T-cell (primary cell): ENCODE measurements around the gene HPCAL1. TPM values are rescaled to one million over a fixed set of nuclear protein-coding genes. Genes with fewer than 3 reads are reported as not detected.

Source experiments
- ATAC-seq, 4 experiments: fragments of 200-7000 bp in 3 of 4; fragments of 150-1000 bp in 1 of 4; cut with Tn5 transposase; replicated peaks in 1 of 4; 1 replicate in 3 of 4; 2 replicates in 1 of 4; pipeline ENCODE4 v1.10.0; 2021; ENCODE audit warnings: moderate library complexity in 3 of 4, mild to moderate bottlenecking in 2 of 4, moderate number of reproducible peaks in 1 of 4
- CTCF ChIA-PET, 2 donors: fragments of 300-600 bp; sonication (Branson Sonifier 250); formaldehyde crosslinking; loops; one replicate each; lab custom pipeline; 2022; ENCODE audit warnings: antibody characterized with exemption in 2 of 2; lab: Charles Lee
- POLR2A ChIA-PET, 2 donors: fragments of 300-600 bp; sonication (Branson Sonifier 250); formaldehyde crosslinking; loops; one replicate each; lab custom pipeline; 2022; ENCODE audit warnings: antibody characterized with exemption in 2 of 2; lab: Charles Lee
- DNase-seq, 35 experiments: peaks; one replicate each; pipeline versions ENCODE4 v3.0.0 to v3.0.0-alpha.2; 2013 to 2023
- H3K27ac ChIP-seq: one replicate; pipeline ENCODE4 v1.5.1; 2013; ENCODE audit warnings: low read length
- H3K27me3 ChIP-seq, 2 experiments: replicated peaks in 1 of 2; 1 replicate in 1 of 2; 2 replicates in 1 of 2; pipeline versions ENCODE4 v1.6.1 to v1.7.0; 2013; ENCODE audit warnings: low read length in 1 of 2, mixed read lengths in 1 of 2; ENCODE audit not compliant: control insufficient read depth in 2 of 2, insufficient read depth in 2 of 2; ENCODE audit errors: extremely low read depth in 1 of 2
- H3K36me3 ChIP-seq, 2 donors: 1 replicate in 1 of 2; 2 replicates in 1 of 2; pipeline versions ENCODE4 v1.6.1 to v1.7.0; 2013; ENCODE audit warnings: low read length in 1 of 2; ENCODE audit not compliant: control insufficient read depth in 2 of 2, insufficient read depth in 1 of 2; ENCODE audit errors: extremely low read depth in 1 of 2
- H3K4me1 ChIP-seq, 2 experiments: 1 replicate in 1 of 2; 2 replicates in 1 of 2; pipeline versions ENCODE4 v1.6.1 to v1.7.0; 2013; ENCODE audit warnings: low read length in 2 of 2, mixed read lengths in 1 of 2; ENCODE audit not compliant: insufficient read depth in 2 of 2, control insufficient read depth in 1 of 2; ENCODE audit errors: extremely low read depth in 1 of 2
- H3K4me3 ChIP-seq, 2 donors: 1 replicate in 1 of 2; 2 replicates in 1 of 2; pipeline versions ENCODE4 v1.5.1 to v1.7.0; 2013; ENCODE audit warnings: mild to moderate bottlenecking in 2 of 2, low read length in 1 of 2, moderate library complexity in 1 of 2; ENCODE audit not compliant: control insufficient read depth in 1 of 2; ENCODE audit errors: extremely low read depth in 1 of 2
- H3K9me3 ChIP-seq: 2 replicates; pipeline ENCODE4 v1.7.0; 2013
- H3K27ac Mint-ChIP-seq, 2 donors: one replicate each; pipeline ENCODE4 v1.8.0; 2020 to 2021; ENCODE audit warnings: mild to moderate bottlenecking in 2 of 2, mixed read lengths in 2 of 2
- H3K27me3 Mint-ChIP-seq, 2 donors: one replicate each; pipeline ENCODE4 v1.8.0; 2021 to 2022; ENCODE audit warnings: mixed read lengths in 2 of 2
- H3K36me3 Mint-ChIP-seq: one replicate; pipeline ENCODE4 v1.8.0; 2021; ENCODE audit warnings: mixed read lengths
- H3K4me1 Mint-ChIP-seq, 3 donors: one replicate each; pipeline ENCODE4 v1.8.0; 2020 to 2022; ENCODE audit warnings: mixed read lengths in 3 of 3, mild to moderate bottlenecking in 1 of 3
- H3K4me3 Mint-ChIP-seq, 3 donors: one replicate each; pipeline ENCODE4 v1.8.0; 2020 to 2022; ENCODE audit warnings: mild to moderate bottlenecking in 3 of 3, mixed read lengths in 3 of 3, moderate library complexity in 3 of 3
- H3K9me3 Mint-ChIP-seq, 3 donors: one replicate each; pipeline ENCODE4 v1.8.0; 2020 to 2022; ENCODE audit warnings: mixed read lengths in 3 of 3
- WGBS: methylation state at CpG from one replicate; pipeline ENCODE4 v1.1.5; 2013; ENCODE audit warnings: missing lambda C conversion rate; ENCODE audit not compliant: insufficient coverage; 5-methylcytosine and 5-hydroxymethylcytosine counted together
- total RNA-seq, 35 experiments: library from RNA in 6 of 35; stranded (reverse) in 6 of 35; fragments of 120-200 nt in 1 of 35; gene quantifications; one replicate each; pipeline versions ENCODE4 v1.2.1 to v1.2.4 and lab custom pipeline; 2013 to 2026

Gene HPCAL1
- total RNA-seq, 5 donors from 2014 or later (not counting 1 experiment from before 2014, with no cell fraction given) = 39.5 to 87.3 (median 83.2) TPM

DNA sequence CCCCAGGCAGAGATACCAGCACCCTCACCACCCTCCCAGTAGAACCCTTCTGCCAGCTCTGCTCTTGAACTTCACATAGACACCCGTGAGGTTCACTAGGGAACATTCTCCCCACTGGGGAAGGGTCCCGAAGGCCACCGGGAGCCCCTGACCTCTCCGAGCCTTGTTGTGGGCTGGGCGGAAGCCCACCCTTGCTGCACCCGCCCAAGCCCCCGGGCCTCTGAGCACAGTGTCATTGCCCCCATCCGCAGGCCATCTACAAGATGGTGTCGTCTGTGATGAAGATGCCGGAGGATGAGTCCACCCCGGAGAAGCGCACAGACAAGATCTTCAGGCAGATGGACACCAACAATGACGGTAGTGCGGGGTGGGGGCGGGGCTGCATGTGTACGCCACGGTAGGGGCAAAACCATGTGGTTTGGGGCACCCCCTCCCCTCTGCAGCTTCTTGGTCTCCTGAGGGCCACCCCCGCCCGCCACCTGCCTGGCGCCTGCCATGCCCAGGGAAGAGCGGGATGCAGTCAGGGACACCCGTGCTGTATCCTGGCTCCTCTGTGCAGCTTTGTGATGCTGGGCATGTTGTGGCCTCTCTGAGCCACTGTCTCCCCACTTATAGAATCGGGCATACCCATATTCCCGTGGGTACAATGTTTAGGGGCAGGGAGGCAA, 120.2 kb downstream of the HPCAL1 start:
- Histone ChIP-seq H3K27me3 (no peaks in the 10 kb centered on the region), H3K27ac (no peak overlapping the region), H3K4me1 (no peaks in the 10 kb centered on the region), H3K36me3 (peaks cover 45 to 80% of the 10 kb centered on the region in 2 donors), H3K4me3 (no peak overlapping the region), H3K9me3 (no peaks in the 10 kb centered on the region)
- no peaks in the 10 kb centered on the region for H3K9me3 Mint-ChIP-seq
- ATAC-seq = no peak
- no peaks in the 10 kb centered on the region for H3K27me3 Mint-ChIP-seq
- 96% methylated on average over 17 of the region's 24 CpGs for WGBS
- H3K4me1 Mint-ChIP-seq = peaks cover 0 to 3% (median 0%) of the 10 kb centered on the region in 3 donors
- no peak overlapping the region for H3K4me3 Mint-ChIP-seq
- no peak overlapping the region for H3K27ac Mint-ChIP-seq
- peaks cover 47% of the 10 kb centered on the region for H3K36me3 Mint-ChIP-seq
- ChIA-PET POLR2A (no interaction called here), CTCF (interaction anchor here in 1 of 2 donors (1.9 kb wide), 1 partner anchor 12 kb away, joined by 4 read pairs; no protein-coding TSS in a partner anchor)
- DNase-seq = no peak

DNA sequence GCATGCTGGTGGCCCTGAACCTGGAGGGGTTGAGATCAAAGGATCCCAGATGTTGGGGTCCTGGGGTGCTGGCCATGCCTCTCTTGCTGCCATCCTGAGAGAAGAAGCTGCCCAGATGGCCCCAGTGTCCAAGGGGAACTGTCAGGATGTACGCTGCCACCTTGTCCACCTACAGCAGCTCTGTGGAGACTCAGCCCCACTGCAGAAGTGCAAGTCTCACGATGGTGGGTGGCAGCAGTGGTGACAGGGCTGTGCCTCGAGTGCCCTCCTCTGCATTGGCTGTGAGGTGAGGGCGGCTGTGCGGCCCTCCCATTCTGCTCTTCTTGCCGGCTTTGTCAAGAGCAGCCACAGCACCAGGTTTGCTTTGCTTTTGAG, 120.7 kb downstream of the HPCAL1 start:
- no peak overlapping the region for H3K4me3 ChIP-seq
- POLR2A ChIA-PET = no interaction called here
- ATAC-seq = no peak
- no peak overlapping the region for H3K27ac ChIP-seq
- CTCF ChIA-PET = interaction anchor here in 1 of 2 donors (1.9 kb wide), 1 partner anchor 12 kb away, joined by 4 read pairs; no protein-coding TSS in a partner anchor
- Mint-ChIP-seq H3K4me3 (no peak overlapping the region), H3K4me1 (peaks cover 0 to 2% (median 0%) of the 10 kb centered on the region in 3 donors), H3K36me3 (peaks cover 47% of the 10 kb centered on the region), H3K27ac (no peak overlapping the region), H3K27me3 (no peaks in the 10 kb centered on the region), H3K9me3 (no peaks in the 10 kb centered on the region)
- no peaks in the 10 kb centered on the region for H3K4me1 ChIP-seq
- peaks cover 45 to 81% of the 10 kb centered on the region in 2 donors for H3K36me3 ChIP-seq
- DNase-seq = no peak
- 84% methylated on average over 5 of the region's 6 CpGs for WGBS
- H3K27me3 ChIP-seq = no peaks in the 10 kb centered on the region
- no peaks in the 10 kb centered on the region for H3K9me3 ChIP-seq

DNA sequence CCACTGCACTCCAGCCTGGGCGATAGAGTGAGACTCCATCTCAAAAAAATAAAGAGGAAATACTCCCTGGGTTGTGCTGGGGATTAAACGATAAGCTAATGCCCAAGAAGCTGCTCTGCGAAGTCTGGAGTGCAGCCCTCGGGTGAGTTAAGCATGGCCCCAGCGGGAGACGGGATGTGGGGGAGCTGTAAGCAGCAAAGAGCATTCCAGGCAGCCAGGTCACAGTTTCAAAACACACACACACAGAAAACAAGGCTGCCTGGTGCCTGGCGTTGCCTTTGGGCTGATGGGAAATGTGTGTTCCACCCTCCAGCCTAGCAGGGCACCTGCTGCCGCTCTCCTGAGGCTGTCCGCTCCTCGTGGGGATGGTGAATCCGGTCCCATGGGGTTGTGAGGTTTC, 121.3 kb downstream of the HPCAL1 start:
- Mint-ChIP-seq H3K4me1 (no peaks in the 10 kb centered on the region), H3K27me3 (no peaks in the 10 kb centered on the region), H3K9me3 (no peaks in the 10 kb centered on the region), H3K4me3 (no peak overlapping the region), H3K27ac (no peak overlapping the region), H3K36me3 (peaks cover 46% of the 10 kb centered on the region)
- H3K4me1 ChIP-seq = no peaks in the 10 kb centered on the region
- ChIA-PET CTCF (interaction anchor here (0.6 to 1.1 kb wide), 3 partner anchors 11 to 74 kb away, joined by 3 to 6 read pairs (median 3); no protein-coding TSS in a partner anchor), POLR2A (no interaction called here)
- ATAC-seq (no peak), DNase-seq (no peak)
- no CpG with 5 or more reads among the region's 11 CpGs for WGBS
- no peak overlapping the region for H3K27ac ChIP-seq
- peaks cover 49 to 81% of the 10 kb centered on the region in 2 donors for H3K36me3 ChIP-seq
- no peaks in the 10 kb centered on the region for H3K9me3 ChIP-seq
- H3K27me3 ChIP-seq = no peaks in the 10 kb centered on the region
- no peak overlapping the region for H3K4me3 ChIP-seq

DNA sequence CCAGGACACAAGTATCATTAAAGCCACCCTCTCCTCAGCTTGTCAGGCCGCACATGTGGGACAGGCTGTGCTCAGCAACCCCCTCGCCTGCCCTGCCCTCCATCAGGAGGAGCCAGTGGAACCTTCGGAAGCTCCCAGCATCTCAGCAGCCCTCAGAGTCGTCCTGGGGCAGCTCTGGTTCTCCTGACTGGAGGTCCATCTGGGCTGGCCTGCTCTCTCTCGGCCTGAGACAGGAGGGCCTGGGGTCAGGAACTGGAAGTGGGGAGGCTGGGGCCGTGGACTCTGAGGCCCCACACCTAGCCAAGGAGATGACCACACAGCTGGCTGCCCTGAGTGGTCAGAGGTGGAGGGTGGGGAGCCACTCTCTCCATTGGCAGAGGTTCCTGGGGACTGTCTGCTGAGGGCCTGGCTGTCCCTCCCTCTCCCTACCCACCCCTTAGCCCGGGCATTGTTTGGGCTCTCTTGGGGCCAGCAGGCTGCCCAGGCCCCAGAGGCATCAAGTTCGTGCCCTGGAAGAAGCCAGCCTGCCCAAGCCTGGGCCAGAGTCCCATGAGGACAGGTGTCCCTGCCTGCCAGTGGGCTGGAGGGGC, 122.3 kb downstream of the HPCAL1 start:
- H3K27ac ChIP-seq = no peak overlapping the region
- H3K4me1 ChIP-seq = no peaks in the 10 kb centered on the region
- POLR2A ChIA-PET = interaction anchor here in 1 of 2 donors (0.6 kb wide), 1 partner anchor 37 kb away, joined by 3 read pairs; no protein-coding TSS in a partner anchor
- Mint-ChIP-seq H3K9me3 (no peaks in the 10 kb centered on the region), H3K27ac (no peak overlapping the region), H3K27me3 (no peaks in the 10 kb centered on the region), H3K4me3 (no peak overlapping the region), H3K4me1 (no peaks in the 10 kb centered on the region), H3K36me3 (peaks cover 38% of the 10 kb centered on the region)
- no peak overlapping the region for H3K4me3 ChIP-seq
- H3K36me3 ChIP-seq = peaks cover 43 to 73% of the 10 kb centered on the region in 2 donors
- CTCF ChIA-PET = interaction anchor here in 1 of 2 donors (1.1 kb wide), 1 partner anchor 10 kb away, joined by 3 read pairs; no protein-coding TSS in a partner anchor
- H3K9me3 ChIP-seq = no peaks in the 10 kb centered on the region
- ATAC-seq (no peak), DNase-seq (no peak)
- WGBS = 79% methylated on average over 5 of the region's 8 CpGs
- H3K27me3 ChIP-seq = no peaks in the 10 kb centered on the region

DNA sequence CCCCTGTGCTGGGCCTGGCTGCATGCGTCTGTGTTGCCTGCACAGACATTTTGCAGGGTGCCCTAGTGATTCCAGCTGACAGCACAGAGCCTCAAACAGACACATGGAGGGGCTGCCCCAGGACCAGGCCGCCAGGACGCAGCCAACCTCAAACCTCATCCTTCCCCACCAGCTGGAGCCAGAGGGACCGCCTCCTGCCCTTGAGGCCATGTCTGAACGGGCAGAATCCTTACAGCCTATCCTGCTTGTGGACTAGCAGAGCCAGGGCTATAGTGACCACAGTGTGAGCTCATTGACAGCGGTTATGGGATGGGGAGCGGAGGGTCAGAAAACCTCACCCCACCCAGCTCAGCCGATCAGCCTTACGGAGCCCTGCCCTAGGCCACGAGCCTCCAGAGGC, 123.0 kb downstream of the HPCAL1 start:
- no peaks in the 10 kb centered on the region for H3K27me3 Mint-ChIP-seq
- H3K9me3 Mint-ChIP-seq = no peaks in the 10 kb centered on the region
- H3K27ac Mint-ChIP-seq = no peak overlapping the region
- no peaks in the 10 kb centered on the region for H3K27me3 ChIP-seq
- ATAC-seq (no peak), DNase-seq (no peak)
- no peaks in the 10 kb centered on the region for H3K4me1 Mint-ChIP-seq
- H3K4me1 ChIP-seq = no peaks in the 10 kb centered on the region
- peaks cover 39 to 68% of the 10 kb centered on the region in 2 donors for H3K36me3 ChIP-seq
- H3K27ac ChIP-seq = no peak overlapping the region
- H3K4me3 ChIP-seq = no peak overlapping the region
- 40% methylated on average over 4 of the region's 10 CpGs for WGBS
- peaks cover 34% of the 10 kb centered on the region for H3K36me3 Mint-ChIP-seq
- H3K4me3 Mint-ChIP-seq = no peak overlapping the region
- ChIA-PET CTCF (no interaction called here), POLR2A (interaction anchor here in 1 of 2 donors (0.6 kb wide), 1 partner anchor 38 kb away, joined by 3 read pairs; no protein-coding TSS in a partner anchor)
- H3K9me3 ChIP-seq = no peaks in the 10 kb centered on the region

DNA sequence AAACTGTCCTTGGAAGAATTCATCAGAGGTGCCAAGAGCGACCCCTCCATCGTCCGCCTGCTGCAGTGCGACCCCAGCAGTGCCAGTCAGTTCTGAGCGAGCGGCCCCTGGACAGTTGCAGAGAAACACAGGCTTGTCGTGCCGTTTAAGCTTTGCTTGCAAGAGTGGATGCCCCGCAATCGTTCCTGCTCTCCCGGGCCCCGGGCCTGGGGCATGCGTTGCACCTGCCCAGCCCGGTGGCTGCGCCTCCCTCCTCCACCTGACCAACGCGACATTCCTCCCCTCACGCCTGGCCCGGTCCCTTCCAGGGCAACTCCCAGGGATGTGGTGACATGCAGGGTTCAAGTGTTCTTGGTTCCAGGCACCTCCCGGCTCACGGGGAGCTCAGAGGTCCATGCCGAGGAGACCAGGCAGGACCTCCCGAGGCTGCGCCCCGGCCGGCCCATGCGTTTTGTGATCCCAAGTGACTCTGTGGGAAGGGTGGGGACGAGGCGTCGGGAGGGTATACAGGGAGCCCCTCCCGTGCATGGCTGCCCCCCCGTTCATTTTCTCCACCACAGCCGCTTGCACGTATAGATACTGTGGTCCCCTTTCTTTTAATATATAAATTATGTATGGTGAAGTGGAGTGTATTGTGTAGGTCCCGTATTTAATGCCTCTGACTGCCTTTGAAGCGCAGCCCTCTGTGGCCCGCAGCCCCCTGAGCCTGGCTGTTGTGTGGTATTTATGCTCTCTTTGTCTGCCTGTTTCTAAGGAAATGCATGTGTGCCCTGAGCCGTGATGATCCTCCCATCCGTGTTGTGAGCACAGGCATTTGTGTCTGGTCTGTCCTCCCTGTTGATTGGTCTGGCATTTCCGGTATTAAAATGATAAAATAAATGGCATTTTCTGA, 124.3 kb downstream of the HPCAL1 start:
- no peak overlapping the region for H3K27ac Mint-ChIP-seq
- CTCF ChIA-PET = interaction anchor here in 1 of 2 donors (0.6 kb wide), 1 partner anchor 226 kb away, joined by 3 read pairs; no protein-coding TSS in a partner anchor
- WGBS = 92% methylated on average over 19 of the region's 40 CpGs
- no peak overlapping the region for H3K4me3 Mint-ChIP-seq
- no peaks in the 10 kb centered on the region for H3K9me3 Mint-ChIP-seq
- Histone ChIP-seq H3K36me3 (peaks cover 37 to 56% of the 10 kb centered on the region in 2 donors), H3K27me3 (peaks cover 0 to 5% of the 10 kb centered on the region in 2 experiments), H3K4me3 (no peak overlapping the region), H3K27ac (no peak overlapping the region), H3K4me1 (peaks cover 0 to 4% of the 10 kb centered on the region in 2 experiments), H3K9me3 (no peaks in the 10 kb centered on the region)
- peaks cover 3 to 5% (median 5%) of the 10 kb centered on the region in 3 donors for H3K4me1 Mint-ChIP-seq
- POLR2A ChIA-PET = interaction anchor here in 1 of 2 donors (0.6 kb wide), 1 partner anchor 239 kb away, joined by 3 read pairs; no protein-coding TSS in a partner anchor
- peaks cover 0 to 2% of the 10 kb centered on the region in 2 donors for H3K27me3 Mint-ChIP-seq
- DNase-seq (no peak), ATAC-seq (no peak)
- peaks cover 31% of the 10 kb centered on the region for H3K36me3 Mint-ChIP-seq
